Bronchus fibroblast of lung (primary cell): ENCODE measurements around the gene RFNG. TPM values are rescaled to one million over a fixed set of nuclear protein-coding genes. Genes with fewer than 3 reads are reported as not detected.

Experiments
- total RNA-seq: library from RNA; depleted of rRNA; stranded (reverse); fragments of >200 nt; gene quantifications from 2 replicates; pipeline ENCODE4 v1.2.3, GENCODE V29; 2015

The RFNG gene, protein sequence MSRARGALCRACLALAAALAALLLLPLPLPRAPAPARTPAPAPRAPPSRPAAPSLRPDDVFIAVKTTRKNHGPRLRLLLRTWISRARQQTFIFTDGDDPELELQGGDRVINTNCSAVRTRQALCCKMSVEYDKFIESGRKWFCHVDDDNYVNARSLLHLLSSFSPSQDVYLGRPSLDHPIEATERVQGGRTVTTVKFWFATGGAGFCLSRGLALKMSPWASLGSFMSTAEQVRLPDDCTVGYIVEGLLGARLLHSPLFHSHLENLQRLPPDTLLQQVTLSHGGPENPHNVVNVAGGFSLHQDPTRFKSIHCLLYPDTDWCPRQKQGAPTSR
- total RNA-seq: 42.0 and 45.8 TPM in 2 replicates

GRCh38 chr17:82051776-82052637 is at the start of gene RFNG, which contains the start of gene GPS1:
Gene RFNG, minus strand, starts transcription at chr17:82051811. Its CDS starts 45 bp downstream, at chr17:82051766.
Gene GPS1, plus strand, starts transcription at chr17:82051898. Its CDS starts 34 bp downstream, at chr17:82051932.

DNA sequence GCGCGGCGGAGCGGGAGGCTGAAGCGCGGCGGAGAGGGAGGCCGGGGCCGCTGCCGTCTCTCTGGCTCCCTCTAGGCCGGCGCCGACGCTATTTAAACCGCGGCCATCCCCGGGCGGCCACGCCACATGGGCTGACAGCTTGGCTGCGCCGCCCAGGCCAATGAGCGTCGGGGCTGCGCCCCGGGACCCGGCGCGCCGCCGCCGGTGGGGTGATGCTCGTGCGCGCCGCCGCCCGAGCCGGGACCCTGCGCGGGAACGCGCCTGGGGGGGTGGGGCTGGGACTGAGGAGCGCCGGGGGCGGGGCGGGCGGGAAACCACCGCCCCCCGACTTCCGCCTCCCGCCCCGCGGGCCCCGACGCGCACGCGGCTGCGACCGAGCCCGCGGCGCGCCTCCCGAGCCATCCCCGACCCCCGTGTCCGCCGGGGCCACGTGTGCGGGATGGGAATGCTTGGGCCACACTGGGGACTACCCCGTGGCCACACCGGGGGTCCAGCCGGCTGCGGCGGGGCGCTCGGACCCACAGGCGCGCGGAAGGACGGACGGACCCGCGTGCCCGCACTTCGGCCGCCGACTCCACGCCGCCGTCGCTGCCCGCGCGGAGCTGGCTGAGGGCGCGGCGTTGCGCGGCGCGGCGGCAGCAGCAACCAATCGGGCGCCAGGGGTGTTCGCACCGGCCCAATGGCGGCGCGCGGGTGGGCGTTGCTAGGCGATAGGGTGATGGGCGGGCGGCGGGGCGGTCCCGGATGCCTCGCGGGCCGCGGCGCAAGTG is 46.7 kb upstream of the RFNG start, which contains the start of gene FASN:
Gene FASN, minus strand, starts transcription at position 68 of the 770 bp plus-strand sequence. CDS start 1,791 bp downstream, outside the sequence.

DNA sequence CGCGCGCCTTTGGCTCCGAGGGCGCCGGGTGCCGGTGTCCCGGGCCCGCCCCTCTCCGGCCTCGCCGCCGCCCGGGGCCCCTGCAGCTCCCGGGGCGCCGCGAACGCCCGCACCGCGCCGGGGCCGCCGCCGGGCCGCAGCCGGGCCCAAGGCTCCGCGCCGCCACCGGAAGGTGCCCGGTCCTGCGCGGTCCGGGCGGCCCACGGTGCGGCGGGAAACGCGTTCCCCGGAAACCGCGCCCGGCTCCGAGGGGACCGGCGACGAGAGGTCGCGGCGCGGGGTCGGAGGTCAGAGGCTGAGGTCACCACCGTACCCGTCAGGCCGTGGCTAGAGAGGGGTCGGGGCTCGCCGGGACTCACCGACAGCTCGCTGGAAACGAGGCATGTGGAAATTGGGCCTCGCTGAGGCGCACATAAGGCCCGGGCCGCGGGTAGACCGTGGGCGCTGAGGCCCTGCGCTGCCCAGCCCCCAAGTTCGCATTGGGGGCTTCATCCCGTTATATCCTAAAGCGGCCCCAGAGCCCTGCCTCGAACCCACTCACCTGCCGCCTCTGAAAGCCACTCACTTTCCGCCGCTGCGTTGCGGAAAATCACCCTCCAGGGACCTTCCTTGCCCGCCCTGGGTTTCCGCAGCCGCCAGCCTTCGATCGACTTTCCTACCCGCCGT is 14.2 kb upstream of the RFNG start, which contains the start of gene DUS1L:
Gene DUS1L, minus strand, starts transcription at position 167 of the 666 bp plus-strand sequence. CDS start 745 bp downstream, outside the sequence.

GRCh38 chr17:82037092-82037888 is 14.3 kb downstream of the RFNG start, which contains the start of gene DCXR:
Gene DCXR, minus strand, starts transcription at chr17:82037697. Its CDS starts 15 bp downstream, at chr17:82037682.

GRCh38 chr17:82031303-82031884 is 20.2 kb downstream of the RFNG start, which contains the start of gene RAC3:
Gene RAC3, plus strand, starts transcription at chr17:82031678. Its CDS starts 84 bp downstream, at chr17:82031762.

DNA sequence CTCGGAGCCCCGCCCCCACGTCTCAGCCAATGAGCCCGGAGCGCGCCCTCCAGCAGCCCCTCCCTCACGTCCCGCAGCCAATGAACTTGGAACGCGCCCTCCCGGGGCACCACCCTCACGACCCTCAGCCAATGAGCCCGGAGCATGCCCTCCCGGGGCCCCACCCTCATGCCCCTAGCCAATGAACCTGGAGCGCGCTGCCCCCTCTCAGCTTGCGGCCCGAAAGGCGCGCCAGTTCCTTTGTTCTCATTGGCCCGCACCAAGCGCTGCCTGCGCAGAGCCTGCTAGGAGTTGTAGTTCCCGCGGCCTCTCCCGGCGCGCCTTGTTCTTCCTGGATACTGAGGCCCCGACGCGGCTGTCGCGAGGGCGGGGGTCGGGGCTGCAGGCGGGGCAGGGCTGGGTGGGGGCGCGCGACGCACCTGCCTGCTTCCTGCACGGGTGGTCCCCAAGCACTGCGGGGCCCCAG is 28.6 kb downstream of the RFNG start, which contains the start of gene LRRC45:
Gene LRRC45, plus strand, starts transcription at position 325 of the 466 bp plus-strand sequence. CDS start 339 bp downstream, outside the sequence.

DNA sequence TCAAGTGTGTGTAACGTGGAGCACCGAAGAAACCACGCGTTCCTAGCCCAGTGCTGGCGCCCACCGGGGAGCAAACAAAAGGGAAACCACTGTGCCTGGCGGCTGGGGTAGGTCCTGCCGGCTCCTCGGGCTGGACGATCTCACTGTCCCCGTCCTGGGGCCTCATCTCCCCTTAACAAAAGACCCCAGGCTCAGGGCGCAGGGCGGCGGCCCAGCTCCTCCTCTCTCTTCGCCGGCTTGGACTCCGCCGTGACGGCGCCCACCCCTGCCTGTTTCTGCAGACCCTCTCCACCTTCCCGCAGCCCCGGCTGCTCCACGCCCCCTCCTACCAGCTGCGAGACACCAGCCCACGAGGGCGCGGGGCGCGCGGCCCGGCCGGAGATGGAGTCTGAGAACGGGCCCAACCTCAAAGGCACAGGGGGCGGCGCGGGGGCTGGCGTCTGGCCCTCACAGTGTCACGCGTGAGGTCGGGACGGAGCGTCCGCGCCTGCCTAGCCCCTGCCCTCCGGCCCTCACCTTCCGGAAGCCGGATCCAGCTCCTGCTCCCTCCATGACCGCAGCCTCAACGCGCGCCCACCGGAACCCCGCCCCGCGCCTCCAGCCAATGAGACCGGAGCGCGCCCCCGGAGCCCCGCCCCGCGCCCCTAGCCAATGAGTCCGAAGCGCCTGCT is 29.2 kb downstream of the RFNG start, which contains the start of gene CENPX:
Gene CENPX, minus strand, starts transcription at position 569 of the 671 bp plus-strand sequence. Its CDS starts 17 bp downstream, at position 552.

Other genes with a start within 250 kb of the RFNG start
- gene GCGR, start 247.7 kb downstream of the RFNG start, total RNA-seq: not detected in 2 replicates
- gene MCRIP1, start 218.5 kb downstream of the RFNG start, total RNA-seq: 131 and 139 TPM in 2 replicates
- gene PPP1R27, start 216.8 kb downstream of the RFNG start, total RNA-seq: not detected in 2 replicates
- gene P4HB, start 191.3 kb downstream of the RFNG start, total RNA-seq: 1,092 and 1,218 TPM in 2 replicates
- 498 and 540 TPM in 2 replicates for gene ARHGDIA, start 180.5 kb downstream of the RFNG start, total RNA-seq
- gene ALYREF, start 160.2 kb downstream of the RFNG start, total RNA-seq: 243 and 244 TPM in 2 replicates
- gene ANAPC11, start 160.1 kb downstream of the RFNG start, total RNA-seq: 306 and 308 TPM in 2 replicates
- 1.3 TPM in 2 replicates for gene NPB, start 149.6 kb downstream of the RFNG start, total RNA-seq
- gene PCYT2, start 140.4 kb downstream of the RFNG start, total RNA-seq: 138 and 142 TPM in 2 replicates
- 14.0 and 15.0 TPM in 2 replicates for gene SIRT7, start 133.6 kb downstream of the RFNG start, total RNA-seq
- gene MAFG, start 124.1 kb downstream of the RFNG start, total RNA-seq: 6.5 and 6.6 TPM in 2 replicates
- gene PYCR1, start 114.5 kb downstream of the RFNG start, total RNA-seq: 151 and 163 TPM in 2 replicates
- gene MYADML2, start 104.6 kb downstream of the RFNG start, total RNA-seq: not detected in 2 replicates
- not detected in 2 replicates for gene NOTUM, start 90.6 kb downstream of the RFNG start, total RNA-seq
- 17.7 and 21.0 TPM in 2 replicates for gene ASPSCR1, start 74.2 kb downstream of the RFNG start, total RNA-seq
- gene CENPX, start 28.9 kb downstream of the RFNG start, total RNA-seq: 135 and 149 TPM in 2 replicates
- gene LRRC45, start 28.5 kb downstream of the RFNG start, total RNA-seq: 21.6 and 26.6 TPM in 2 replicates
- 65.2 and 69.6 TPM in 2 replicates for gene RAC3, start 20.1 kb downstream of the RFNG start, total RNA-seq
- gene DCXR, start 14.1 kb downstream of the RFNG start, total RNA-seq: 155 and 162 TPM in 2 replicates
- 174 and 180 TPM in 2 replicates for gene GPS1, start 87 bp upstream of the RFNG start, total RNA-seq
- gene DUS1L, start 14.0 kb upstream of the RFNG start, total RNA-seq: 58.7 and 59.5 TPM in 2 replicates
- 625 and 631 TPM in 2 replicates for gene FASN, start 46.4 kb upstream of the RFNG start, total RNA-seq
- gene CCDC57, start 161.0 kb upstream of the RFNG start, total RNA-seq: 9.2 and 11.1 TPM in 2 replicates
- 201 and 213 TPM in 2 replicates for gene SLC16A3, start 177.2 kb upstream of the RFNG start, total RNA-seq
- gene CSNK1D, start 221.9 kb upstream of the RFNG start, total RNA-seq: 31.8 and 34.0 TPM in 2 replicates